ENCODE measurements around the gene SMYD2. TPM values are rescaled to one million over a fixed set of nuclear protein-coding genes. Genes with fewer than 3 reads are reported as not detected.

The SMYD2 gene
- total and polyA plus RNA-seq, 2 of the 8 experiments (the other 6 are each of a cell fraction or from before 2014, with no cell fraction given) = 3.0 to 5.2 TPM

DNA sequence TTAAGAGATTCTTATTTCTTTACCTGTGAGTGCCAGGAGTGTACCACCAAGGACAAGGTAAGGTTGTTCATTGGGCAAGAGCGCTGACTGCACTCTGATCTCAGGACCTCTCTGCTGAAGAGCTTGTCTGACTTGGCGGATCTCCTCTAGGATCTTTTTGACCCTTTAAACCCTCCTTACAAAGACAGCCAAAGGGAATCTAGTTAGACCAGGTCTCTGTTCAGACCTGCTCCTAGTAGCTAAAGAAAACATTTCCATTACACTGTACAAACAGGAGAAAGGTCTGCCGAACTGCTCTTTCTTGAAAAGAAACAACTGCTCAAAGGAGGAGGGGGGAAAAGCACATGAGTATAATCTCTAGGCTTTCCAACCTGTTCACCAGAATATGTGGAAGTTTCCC, 49.3 kb downstream of the SMYD2 start:
- H2AFZ ChIP-seq (ENCODE audit: low read length) = no peak overlapping the region
- peaks cover 0 to 2% (median 0%) of the 10 kb centered on the region in 4 experiments; a peak in 3 of 7 replicates for H3K4me1 ChIP-seq (replicated peaks in 1 of 4; ENCODE audit: control insufficient read depth in 3 of 4, insufficient read depth in 4 of 4, low read length in 3 of 4)
- no peak overlapping the region for H4K5ac ChIP-seq (ENCODE audit: insufficient read length, low read depth, low read length)
- 98% methylated on average over 3 of the region's 3 CpGs; no CpG with 5 or more reads in 1 of the 2 experiments for WGBS, 2 experiments (ENCODE audit: extremely low coverage in 1 of 2, insufficient coverage in 1 of 2, insufficient read length in 1 of 2, insufficient replicate concordance in 2 of 2, low coverage in 1 of 2, low lambda C conversion rate in 2 of 2, missing lambda C conversion rate in 1 of 2)
- H3K4ac ChIP-seq (replicated peaks; ENCODE audit: insufficient read length, low read depth, low read length) = no peak overlapping the region
- H3K36me3 ChIP-seq (ENCODE audit: control insufficient read depth in 2 of 4, insufficient read depth in 4 of 4, low read length in 3 of 4) = no peaks in the 10 kb centered on the region
- CTCF ChIA-PET (ENCODE audit: partially characterized antibody) = interaction anchor here (0.7 to 19.1 kb wide), 36 partner anchors 10 to 954 kb away, joined by 3 to 610 read pairs (median 7); partner anchors contain the start of gene SMYD2
- no peaks in the 10 kb centered on the region for H3K9me3 ChIP-seq (ENCODE audit: insufficient read depth in 2 of 2, low read depth in 1 of 2, low read length in 1 of 2)
- no peak overlapping the region for H2BK20ac ChIP-seq (ENCODE audit: low read length)
- no peak overlapping the region for H3K4me3 ChIP-seq (ENCODE audit: extremely low read depth in 1 of 4, insufficient read depth in 2 of 4, low read depth in 3 of 4, low read length in 4 of 4)
- no peak overlapping the region for H3K27ac ChIP-seq (ENCODE audit: low read depth, low read length)
- H3K56ac ChIP-seq (replicated peaks; ENCODE audit: insufficient read length, low read depth, low read length) = no peak overlapping the region
- no peaks in the 10 kb centered on the region for H3K79me1 ChIP-seq (ENCODE audit: low read depth, low read length)
- no peak overlapping the region for H3K4me2 ChIP-seq (ENCODE audit: insufficient read depth in 1 of 2, low read depth in 2 of 2, low read length in 2 of 2)
- TF ChIP-seq, protein P1, sequence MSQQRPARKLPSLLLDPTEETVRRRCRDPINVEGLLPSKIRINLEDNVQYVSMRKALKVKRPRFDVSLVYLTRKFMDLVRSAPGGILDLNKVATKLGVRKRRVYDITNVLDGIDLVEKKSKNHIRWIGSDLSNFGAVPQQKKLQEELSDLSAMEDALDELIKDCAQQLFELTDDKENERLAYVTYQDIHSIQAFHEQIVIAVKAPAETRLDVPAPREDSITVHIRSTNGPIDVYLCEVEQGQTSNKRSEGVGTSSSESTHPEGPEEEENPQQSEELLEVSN (IDR thresholded peaks at IDR 0.05) = no peak
- TF ChIP-seq CHD1 (IDR thresholded peaks at IDR 0.05; ENCODE audit: low read depth, low read length) = no peak
- TF ChIP-seq SIX5 (IDR thresholded peaks at IDR 0.05; ENCODE audit: low read depth, low read length) = no peak
- no peak for TF ChIP-seq MAFK (IDR thresholded peaks at IDR 0.05; ENCODE audit: low read depth, low read length)
- no peak for TF ChIP-seq SIRT6 (IDR thresholded peaks at IDR 0.05; ENCODE audit: low read length)
- no peak for TF ChIP-seq RNF2 (IDR thresholded peaks at IDR 0.05; ENCODE audit: borderline replicate concordance, low read depth, low read length, missing control alignments, poor library complexity, severe bottlenecking)
- TF ChIP-seq POU5F1 (IDR thresholded peaks at IDR 0.05; ENCODE audit: low read depth, low read length) = no peak
- no peak for TF ChIP-seq ZNF274 (IDR thresholded peaks at IDR 0.05; ENCODE audit: borderline replicate concordance, extremely low read depth, low read length)
- TF ChIP-seq NRF1 (IDR thresholded peaks at IDR 0.05; ENCODE audit: low read depth, low read length) = no peak
- TF ChIP-seq CHD2 (IDR thresholded peaks at IDR 0.05; ENCODE audit: low read length) = no peak
- no peak for TF ChIP-seq TBP (IDR thresholded peaks at IDR 0.05; ENCODE audit: low read depth, low read length)
- TF ChIP-seq TAF7 (optimal IDR thresholded peaks at IDR 0.05; ENCODE audit: borderline replicate concordance, low read depth, low read length) = no peak
- FAIRE-seq = no peak
- H3K23ac ChIP-seq (ENCODE audit: insufficient read length) = no peak overlapping the region
- no peak overlapping the region for H3K14ac ChIP-seq (ENCODE audit: insufficient read length)
- H2BK120ac ChIP-seq (replicated peaks; ENCODE audit: low read depth, low read length) = no peak overlapping the region
- H3K79me2 ChIP-seq (ENCODE audit: control insufficient read depth in 1 of 2, insufficient read depth in 2 of 2, low read length in 2 of 2) = no peaks in the 10 kb centered on the region
- no peak overlapping the region for H2BK5ac ChIP-seq (ENCODE audit: low read depth, low read length)
- no peak overlapping the region for H3K18ac ChIP-seq (ENCODE audit: extremely low read depth, low read length)
- peaks cover 0 to 1% of the 10 kb centered on the region in 2 experiments for H4K20me1 ChIP-seq (replicated peaks in 1 of 2; ENCODE audit: control insufficient read depth in 1 of 2, insufficient read depth in 2 of 2, low read length in 2 of 2)
- H3K23me2 ChIP-seq (ENCODE audit: low read depth, low read length) = no peaks in the 10 kb centered on the region
- H3K27me3 ChIP-seq (replicated peaks in 1 of 4; ENCODE audit: control insufficient read depth in 3 of 4, extremely low read depth in 1 of 4, insufficient read depth in 3 of 4, low read length in 3 of 4) = no peaks in the 10 kb centered on the region
- H3K9ac ChIP-seq (replicated peaks in 1 of 4; ENCODE audit: extremely low read depth in 1 of 4, low read depth in 3 of 4, low read length in 3 of 4) = no peak overlapping the region
- H2BK12ac ChIP-seq (ENCODE audit: low read depth, low read length) = no peak overlapping the region
- no peak for DNase-seq (ENCODE audit: low read depth in 1 of 2, low spot score in 2 of 2)
- H2BK15ac ChIP-seq (ENCODE audit: low read length) = no peak overlapping the region
- H2AK5ac ChIP-seq (ENCODE audit: low read depth, low read length) = no peak overlapping the region
- POLR2A ChIA-PET (ENCODE audit: partially characterized antibody) = interaction anchor here (0.9 to 1.1 kb wide), 3 partner anchors 66 to 116 kb away, joined by 4 read pairs; no protein-coding TSS in a partner anchor
- no peak overlapping the region for H4K8ac ChIP-seq (ENCODE audit: extremely low read depth, insufficient read depth, low read length)
- H4K91ac ChIP-seq (replicated peaks; ENCODE audit: insufficient read length, low read length) = no peak overlapping the region

Data from H1 (cell line).